Measurements from ENCODE around the gene VEZT.

GRCh38 chr12:95192271-95192670 is 25.3 kb upstream of the VEZT start:
- no peak for TF ChIP-seq CTCF (IDR thresholded peaks at IDR 0.05)
- TF ChIP-seq EP300 (IDR thresholded peaks at IDR 0.05) = no peak
- no peak for TF ChIP-seq POLR2A (IDR thresholded peaks at IDR 0.05)

All from suprapubic skin (tissue), 3 donors.